Fibroblast of lung (primary cell): ENCODE results near the gene OR7A5. TPM values are rescaled to one million over a fixed set of nuclear protein-coding genes. Genes with fewer than 3 reads are reported as not detected.

Experiments
- DNase-seq, 2 donors: peaks; one replicate each; pipeline versions ENCODE4 v3.0.0 to v3.0.0-alpha.2; 2010; ENCODE audit warnings: low read depth in 2 of 2
- H2AFZ ChIP-seq: 2 replicates; pipeline ENCODE4 v1.5.1; 2012; ENCODE audit warnings: low read length, control low read depth, inconsistent platforms
- H3K27ac ChIP-seq: 2 replicates; pipeline ENCODE4 v1.5.1; 2011; ENCODE audit warnings: low read length, control low read depth; ENCODE audit not compliant: insufficient read depth
- H3K27me3 ChIP-seq: 2 replicates; pipeline ENCODE4 v1.5.1; 2011; ENCODE audit warnings: mild to moderate bottlenecking, low read length; ENCODE audit not compliant: control insufficient read depth, insufficient read depth
- H3K36me3 ChIP-seq: 2 replicates; pipeline ENCODE4 v1.5.1; 2011; ENCODE audit warnings: low read length; ENCODE audit not compliant: control insufficient read depth, insufficient read depth
- H3K4me1 ChIP-seq: 2 replicates; pipeline ENCODE4 v1.5.1; 2011; ENCODE audit warnings: low read length; ENCODE audit not compliant: control insufficient read depth, insufficient read depth; ENCODE audit errors: extremely low read depth
- H3K4me2 ChIP-seq: 2 replicates; pipeline ENCODE4 v1.5.1; 2011; ENCODE audit warnings: low read length, control low read depth; ENCODE audit not compliant: insufficient read depth; ENCODE audit errors: extremely low read depth
- H3K4me3 ChIP-seq, 4 experiments: fragments of 200-600 bp in 1 of 4; sonication (generic) in 1 of 4; replicated peaks in 1 of 4; 2 replicates each; pipeline ENCODE4 v1.5.1; 2011 to 2016; ENCODE audit warnings: low read length in 4 of 4, low read depth in 3 of 4, mild to moderate bottlenecking in 3 of 4, control low read depth in 2 of 4, inconsistent platforms in 1 of 4, mixed read lengths in 1 of 4; ENCODE audit not compliant: insufficient read depth in 1 of 4; ENCODE audit errors: control extremely low read depth in 1 of 4
- H3K79me2 ChIP-seq: 2 replicates; pipeline ENCODE4 v1.5.1; 2012; ENCODE audit warnings: mild to moderate bottlenecking, low read length, inconsistent platforms; ENCODE audit not compliant: control insufficient read depth, insufficient read depth
- H3K9ac ChIP-seq: 2 replicates; pipeline ENCODE4 v1.5.1; 2011; ENCODE audit warnings: mild to moderate bottlenecking, low read length, control low read depth; ENCODE audit not compliant: insufficient read depth
- H3K9me3 ChIP-seq: 2 replicates; pipeline ENCODE4 v1.5.1; 2012; ENCODE audit warnings: low read depth, low read length; ENCODE audit not compliant: control insufficient read depth, insufficient read depth
- H4K20me1 ChIP-seq: 2 replicates; pipeline ENCODE4 v1.5.1; 2011; ENCODE audit warnings: low read length; ENCODE audit not compliant: control insufficient read depth, insufficient read depth; ENCODE audit errors: extremely low read depth
- CTCF ChIP-seq, 2 donors: IDR thresholded peaks in 1 of 2; conservative IDR thresholded peaks in 1 of 2; 1 replicate in 1 of 2; 2 replicates in 1 of 2; pipeline ENCODE4 v1.5.1; 2011 to 2012; ENCODE audit warnings: low read length in 2 of 2, control low read depth in 1 of 2, inconsistent platforms in 1 of 2, low read depth in 1 of 2, mild to moderate bottlenecking in 1 of 2
- EZH2 ChIP-seq: IDR thresholded peaks from 2 replicates; pipeline ENCODE4 v1.5.1; 2012; ENCODE audit warnings: low read length, control low read depth, mild to moderate bottlenecking; ENCODE audit errors: missing control alignments
- polyA plus RNA-seq, 2 donors: library from polyadenylated mRNA; depleted of rRNA in 1 of 2; stranded (reverse) in 1 of 2; unstranded in 1 of 2; fragments of >200 nt; gene quantifications; 2 replicates each; pipeline ENCODE4 v1.2.1, GENCODE V29; 2011 to 2012; ENCODE audit warnings: missing spikeins in 1 of 2
- total RNA-seq: library from RNA; depleted of rRNA; stranded (reverse); fragments of >200 nt; gene quantifications from 2 replicates; pipeline ENCODE4 v1.2.1, GENCODE V29; 2014

Gene OR7A5
- total and polyA plus RNA-seq, 2 donors (not counting 1 experiment from before 2014, with no cell fraction given) = not detected

- Histone ChIP-seq H3K9ac (no peak overlapping the region), H3K79me2 (no peaks in the 10 kb centered on the region), H2AFZ (no peak overlapping the region), H3K9me3 (no peaks in the 10 kb centered on the region), H4K20me1 (no peaks in the 10 kb centered on the region), H3K4me1 (no peaks in the 10 kb centered on the region), H3K27me3 (no peaks in the 10 kb centered on the region), H3K27ac (no peak overlapping the region), H3K36me3 (no peaks in the 10 kb centered on the region), H3K4me2 (no peak overlapping the region), H3K4me3 (no peak overlapping the region)
- no peak for DNase-seq
- no peak for TF ChIP-seq EZH2
- TF ChIP-seq CTCF (conservative IDR thresholded peaks at IDR 0.05 in 1 of 2, IDR thresholded peaks at IDR 0.05 in 1 of 2; ENCODE audit: low read depth in 1 of 2, low read length in 2 of 2) = no peak
Measured at GRCh38 chr19:14826006-14826405, 9.0 kb downstream of the OR7A5 start.

GRCh38 chr19:14821937-14822336, 13.0 kb downstream of the OR7A5 start:
- Histone ChIP-seq H2AFZ (no peak overlapping the region), H3K79me2 (no peaks in the 10 kb centered on the region), H3K4me2 (no peak overlapping the region), H3K4me3 (no peak overlapping the region), H3K9me3 (no peaks in the 10 kb centered on the region), H3K27me3 (no peaks in the 10 kb centered on the region), H3K4me1 (no peaks in the 10 kb centered on the region), H4K20me1 (no peaks in the 10 kb centered on the region), H3K9ac (no peak overlapping the region), H3K36me3 (no peaks in the 10 kb centered on the region), H3K27ac (no peak overlapping the region)
- DNase-seq = no peak
- TF ChIP-seq CTCF (conservative IDR thresholded peaks at IDR 0.05 in 1 of 2, IDR thresholded peaks at IDR 0.05 in 1 of 2; ENCODE audit: low read depth in 1 of 2, low read length in 2 of 2) (no peak), EZH2 (no peak)

- TF ChIP-seq CTCF (conservative IDR thresholded peaks at IDR 0.05 in 1 of 2, IDR thresholded peaks at IDR 0.05 in 1 of 2; ENCODE audit: low read depth in 1 of 2, low read length in 2 of 2) (no peak), EZH2 (no peak)
- DNase-seq = no peak
Measured at GRCh38 chr19:14818588-14818987, 16.4 kb downstream of the OR7A5 start.

More at GRCh38 chr19:14818588-14818987, 16.4 kb downstream of the OR7A5 start:
- no peaks in the 10 kb centered on the region for H4K20me1 ChIP-seq
- H3K27ac ChIP-seq = no peak overlapping the region
- H3K4me2 ChIP-seq = no peak overlapping the region
- H3K4me1 ChIP-seq = no peaks in the 10 kb centered on the region
- H3K9me3 ChIP-seq = no peaks in the 10 kb centered on the region
- no peak overlapping the region for H2AFZ ChIP-seq
- no peak overlapping the region for H3K9ac ChIP-seq
- no peaks in the 10 kb centered on the region for H3K36me3 ChIP-seq
- no peak overlapping the region for H3K4me3 ChIP-seq
- H3K79me2 ChIP-seq = no peaks in the 10 kb centered on the region
- H3K27me3 ChIP-seq = no peaks in the 10 kb centered on the region
